H9 (cell line): ENCODE results near the gene CCNB1. TPM values are rescaled to one million over a fixed set of nuclear protein-coding genes. Genes with fewer than 3 reads are reported as not detected.

Experiments
- DNase-seq: peaks from one replicate; pipeline ENCODE4 v3.0.0-alpha.2; 2017
- H2AFZ ChIP-seq: one replicate; pipeline ENCODE4 v1.6.1; 2013; ENCODE audit warnings: mild to moderate bottlenecking, low read length, control low read depth, moderate library complexity
- H2AK5ac ChIP-seq: 2 replicates; pipeline ENCODE4 v1.6.1; 2013; ENCODE audit warnings: low read length, control low read depth, mixed read lengths; ENCODE audit not compliant: insufficient read length
- H2BK120ac ChIP-seq: one replicate; pipeline ENCODE4 v1.6.1; 2013; ENCODE audit warnings: low read depth, mild to moderate bottlenecking, low read length, control low read depth, inconsistent platforms; ENCODE audit not compliant: poor library complexity, severe bottlenecking
- H2BK12ac ChIP-seq: 2 replicates; pipeline ENCODE4 v1.6.1; 2013; ENCODE audit warnings: low read length, control low read depth, mixed read lengths, low read depth; ENCODE audit not compliant: insufficient read length
- H2BK15ac ChIP-seq: 2 replicates; pipeline ENCODE4 v1.6.1; 2013; ENCODE audit warnings: low read depth, low read length, control low read depth
- H2BK20ac ChIP-seq: one replicate; pipeline ENCODE4 v1.6.1; 2013; ENCODE audit warnings: low read depth, mild to moderate bottlenecking, low read length, control low read depth, inconsistent platforms; ENCODE audit not compliant: poor library complexity, severe bottlenecking
- H2BK5ac ChIP-seq: 2 replicates; pipeline ENCODE4 v1.6.1; 2013; ENCODE audit warnings: low read length, control low read depth, mixed read lengths; ENCODE audit not compliant: insufficient read length
- H3K14ac ChIP-seq: 2 replicates; pipeline ENCODE4 v1.6.1; 2013; ENCODE audit warnings: low read length, control low read depth; ENCODE audit not compliant: insufficient read depth
- H3K18ac ChIP-seq: 2 replicates; pipeline ENCODE4 v1.6.1; 2013; ENCODE audit warnings: low read depth, mild to moderate bottlenecking, mixed read lengths, low read length, control low read depth; ENCODE audit not compliant: insufficient read length
- H3K23ac ChIP-seq: 2 replicates; pipeline ENCODE4 v1.6.1; 2013; ENCODE audit warnings: low read length, control low read depth, mixed read lengths, low read depth; ENCODE audit not compliant: insufficient read length
- H3K23me2 ChIP-seq: 2 replicates; pipeline ENCODE4 v1.6.1; 2013; ENCODE audit warnings: low read depth, mild to moderate bottlenecking, mixed read lengths, low read length, control low read depth; ENCODE audit not compliant: insufficient read length, poor library complexity, severe bottlenecking
- H3K27ac ChIP-seq: 2 replicates; pipeline ENCODE4 v1.5.1; 2013; ENCODE audit warnings: low read length, control low read depth, mixed read lengths, low read depth; ENCODE audit not compliant: insufficient read length
- H3K27me3 ChIP-seq: 2 replicates; pipeline ENCODE4 v1.6.1; 2013; ENCODE audit warnings: low read length, control low read depth, inconsistent platforms; ENCODE audit not compliant: insufficient read depth
- H3K4ac ChIP-seq: 2 replicates; pipeline ENCODE4 v1.6.1; 2013; ENCODE audit warnings: low read depth, mild to moderate bottlenecking, control low read depth, inconsistent platforms, low read length, moderate library complexity
- H3K4me1 ChIP-seq: 2 replicates; pipeline ENCODE4 v1.6.1; 2013; ENCODE audit warnings: low read length, control low read depth, inconsistent platforms; ENCODE audit not compliant: insufficient read depth
- H3K4me2 ChIP-seq: 2 replicates; pipeline ENCODE4 v1.6.1; 2013; ENCODE audit warnings: low read length, control low read depth, mixed read lengths; ENCODE audit not compliant: insufficient read length, insufficient read depth
- H3K56ac ChIP-seq: 2 replicates; pipeline ENCODE4 v1.6.1; 2013; ENCODE audit warnings: low read depth, mild to moderate bottlenecking, mixed read lengths, low read length, control low read depth; ENCODE audit not compliant: insufficient read length
- H3K79me1 ChIP-seq: 2 replicates; pipeline ENCODE4 v1.6.1; 2013; ENCODE audit warnings: low read depth, mild to moderate bottlenecking, moderate library complexity, low read length, control low read depth, inconsistent platforms; ENCODE audit not compliant: insufficient read depth, poor library complexity, severe bottlenecking
- H3K79me2 ChIP-seq: 2 replicates; pipeline ENCODE4 v1.6.1; 2013; ENCODE audit warnings: low read length, control low read depth, inconsistent platforms; ENCODE audit not compliant: insufficient read depth
- H3K9ac ChIP-seq: 2 replicates; pipeline ENCODE4 v1.6.1; 2013; ENCODE audit warnings: low read length, control low read depth, mixed read lengths; ENCODE audit not compliant: insufficient read length; ENCODE audit errors: extremely low read depth
- H3K9me3 ChIP-seq: one replicate; pipeline ENCODE4 v1.6.1; 2013; ENCODE audit warnings: low read depth, low read length, inconsistent platforms; ENCODE audit not compliant: control insufficient read depth
- H3T11ph ChIP-seq: one replicate; pipeline ENCODE4 v1.6.1; 2013; ENCODE audit warnings: mild to moderate bottlenecking, low read length, control low read depth, inconsistent platforms
- H4K20me1 ChIP-seq: one replicate; pipeline ENCODE4 v1.6.1; 2013; ENCODE audit not compliant: control insufficient read depth, insufficient read length, insufficient read depth
- H4K5ac ChIP-seq: 2 replicates; pipeline ENCODE4 v1.6.1; 2013; ENCODE audit warnings: low read depth, mild to moderate bottlenecking, mixed read lengths, low read length, control low read depth; ENCODE audit not compliant: insufficient read length
- H4K8ac ChIP-seq: replicated peaks from 2 replicates; pipeline ENCODE4 v1.6.1; 2013; ENCODE audit warnings: low read length, control low read depth, mixed read lengths, low read depth; ENCODE audit not compliant: insufficient read length
- H4K91ac ChIP-seq: 2 replicates; pipeline ENCODE4 v1.6.1; 2013; ENCODE audit warnings: low read depth, mild to moderate bottlenecking, moderate library complexity, mixed read lengths, low read length, control low read depth; ENCODE audit not compliant: insufficient read length
- H3K27ac Mint-ChIP-seq, 3 experiments: 2 replicates in 2 of 3; 3 replicates in 1 of 3; pipeline ENCODE4 v1.8.0; 2020 to 2021; ENCODE audit warnings: mixed read lengths in 3 of 3, mild to moderate bottlenecking in 1 of 3, moderate library complexity in 1 of 3
- H3K27me3 Mint-ChIP-seq: 2 replicates; pipeline ENCODE4 v1.8.0; 2021; ENCODE audit warnings: low read depth, mild to moderate bottlenecking, moderate library complexity, mixed read lengths
- H3K36me3 Mint-ChIP-seq, 3 experiments: 2 replicates in 2 of 3; 3 replicates in 1 of 3; pipeline ENCODE4 v1.8.0; 2020 to 2021; ENCODE audit warnings: low read depth in 3 of 3, mixed read lengths in 3 of 3; ENCODE audit not compliant: insufficient read depth in 1 of 3
- H3K4me1 Mint-ChIP-seq, 2 experiments: 2 replicates each; pipeline ENCODE4 v1.8.0; 2020; ENCODE audit warnings: mixed read lengths in 2 of 2
- H3K4me3 Mint-ChIP-seq, 2 experiments: 2 replicates in 1 of 2; 3 replicates in 1 of 2; pipeline ENCODE4 v1.8.0; 2020 to 2021; ENCODE audit warnings: mild to moderate bottlenecking in 2 of 2, mixed read lengths in 2 of 2, moderate library complexity in 1 of 2
- H3K9me3 Mint-ChIP-seq, 2 experiments: 2 replicates in 1 of 2; 3 replicates in 1 of 2; pipeline ENCODE4 v1.8.0; 2020; ENCODE audit warnings: mild to moderate bottlenecking in 2 of 2, mixed read lengths in 2 of 2, moderate library complexity in 1 of 2
- CTCF ChIP-seq: fragments of 200-600 bp; sonication (generic); conservative IDR thresholded peaks from 3 replicates; pipeline ENCODE4 v1.8.0; 2021; ENCODE audit warnings: antibody characterized with exemption, mild to moderate bottlenecking
- WGBS: extraction: QIAGEN DNeasy Blood & Tissue Kit; methylation state at CpG from one replicate; pipeline ENCODE4 v1.1.7; 2013; ENCODE audit warnings: missing lambda C conversion rate, low lambda C conversion rate, mixed read lengths; ENCODE audit not compliant: insufficient read length; ENCODE audit errors: extremely low coverage; 5-methylcytosine and 5-hydroxymethylcytosine counted together
- total RNA-seq: library from RNA; stranded (reverse); gene quantifications from 2 replicates; pipeline ENCODE4 v1.2.1, GENCODE V29; 2021

Gene CCNB1
- total RNA-seq, 1 experiment from 2014 or later: 310 TPM

DNA sequence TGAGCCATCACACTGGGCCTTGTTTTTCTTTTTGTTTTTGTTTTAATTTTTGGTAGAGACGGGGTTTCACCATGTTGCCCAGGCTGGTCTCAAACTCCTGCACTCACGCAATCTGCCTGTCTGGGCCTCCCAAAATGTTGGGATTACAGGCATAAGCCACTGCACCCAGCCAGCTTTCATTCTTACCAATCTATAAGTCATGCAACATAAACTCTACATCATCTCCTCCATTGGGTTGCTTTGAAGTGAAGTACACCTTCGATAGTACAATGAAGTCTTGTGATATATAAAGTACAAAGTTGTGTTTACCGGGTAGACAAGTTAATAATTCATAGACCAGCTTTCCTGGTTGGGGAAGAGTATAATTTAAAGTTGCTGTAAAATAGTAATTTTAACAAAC, 58.9 kb downstream of the CCNB1 start:
- no peak for DNase-seq
- no peak overlapping the region for H3K23ac ChIP-seq
- Mint-ChIP-seq H3K27ac (no peak overlapping the region), H3K4me3 (no peak overlapping the region), H3K27me3 (no peaks in the 10 kb centered on the region), H3K36me3 (peaks cover 14 to 36% (median 23%) of the 10 kb centered on the region in 3 experiments), H3K4me1 (no peaks in the 10 kb centered on the region), H3K9me3 (no peaks in the 10 kb centered on the region)
- no CpG with 5 or more reads among the region's 4 CpGs for WGBS
- H3K14ac ChIP-seq: no peak overlapping the region
- H3K9ac ChIP-seq: no peak overlapping the region
- no peak overlapping the region for H3T11ph ChIP-seq
- no peaks in the 10 kb centered on the region for H3K79me2 ChIP-seq
- H3K4ac ChIP-seq: no peak overlapping the region
- H3K4me1 ChIP-seq: no peaks in the 10 kb centered on the region
- H3K27ac ChIP-seq: no peak overlapping the region
- H2AFZ ChIP-seq: no peak overlapping the region
- no peak overlapping the region for H3K56ac ChIP-seq
- no peak overlapping the region for H2AK5ac ChIP-seq
- no peak overlapping the region for H4K8ac ChIP-seq
- H2BK5ac ChIP-seq: no peak overlapping the region
- H2BK12ac ChIP-seq: no peak overlapping the region
- H3K27me3 ChIP-seq: no peaks in the 10 kb centered on the region
- H4K91ac ChIP-seq: no peak overlapping the region
- no peaks in the 10 kb centered on the region for H3K79me1 ChIP-seq
- no peak for TF ChIP-seq CTCF
- H2BK120ac ChIP-seq: no peak overlapping the region
- H2BK20ac ChIP-seq: no peak overlapping the region
- H4K5ac ChIP-seq: no peak overlapping the region
- H2BK15ac ChIP-seq: no peak overlapping the region
- no peak overlapping the region for H3K18ac ChIP-seq
- no peaks in the 10 kb centered on the region for H3K23me2 ChIP-seq
- no peak overlapping the region for H3K4me2 ChIP-seq
- H3K9me3 ChIP-seq: no peaks in the 10 kb centered on the region
- H4K20me1 ChIP-seq: no peaks in the 10 kb centered on the region

Other genes with a start within 250 kb of the CCNB1 start
- gene SLC30A5, start 73.1 kb upstream of the CCNB1 start, total RNA-seq: 33.2 and 33.7 TPM in 2 replicates
- 79.4 and 82.8 TPM in 2 replicates for gene CENPH, start 22.4 kb downstream of the CCNB1 start, total RNA-seq
- 45.9 and 53.4 TPM in 2 replicates for gene CDK7, start 67.7 kb downstream of the CCNB1 start, total RNA-seq
- 0.48 and 0.68 TPM in 2 replicates for gene CCDC125, start 165.7 kb downstream of the CCNB1 start, total RNA-seq
- gene AK6, start 202.4 kb downstream of the CCNB1 start, total RNA-seq: 39.0 and 40.8 TPM in 2 replicates
- 82.4 and 85.0 TPM in 2 replicates for gene TAF9, start 202.4 kb downstream of the CCNB1 start, total RNA-seq
- gene RAD17, start 202.7 kb downstream of the CCNB1 start, total RNA-seq: 28.5 and 31.9 TPM in 2 replicates
- gene MARVELD2, start 248.0 kb downstream of the CCNB1 start, total RNA-seq: 29.5 and 30.3 TPM in 2 replicates